HEK293 (cell line): ENCODE data around the gene OR5M10.

ENCODE experiments used
- CTCF ChIA-PET: fragments of 350-600 bp; formaldehyde crosslinking; extraction: SDS; loops from one replicate; lab custom pipeline; 2021; ENCODE audit warnings: antibody characterized with exemption; lab: Yijun Ruan, JAX
- POLR2A ChIA-PET: fragments of 300-600 bp; formaldehyde crosslinking; extraction: SDS; loops from one replicate; lab custom pipeline; 2020; ENCODE audit warnings: antibody characterized with exemption, inconsistent platforms; lab: Yijun Ruan, JAX
- H3K27ac ChIP-seq: fragments of 200-500 bp; sonication (Bioruptor generic); 2 replicates; pipeline ENCODE4 v1.5.1; 2014; ENCODE audit warnings: low read depth, low read length, control low read depth, inconsistent platforms; ENCODE audit errors: extremely low read depth
- H3K36me3 ChIP-seq, 2 experiments: fragments of 200-500 bp in 1 of 2; sonication (Bioruptor generic) in 1 of 2; 1 replicate in 1 of 2; 2 replicates in 1 of 2; pipeline ENCODE4 v1.5.1; 2014 to 2017; ENCODE audit warnings: inconsistent platforms in 2 of 2, low read length in 2 of 2; ENCODE audit not compliant: control insufficient read depth in 2 of 2, insufficient read depth in 1 of 2
- H3K4me1 ChIP-seq: fragments of 200-500 bp; sonication (Bioruptor generic); 2 replicates; pipeline ENCODE4 v1.5.1; 2014; ENCODE audit warnings: mild to moderate bottlenecking, low read length, inconsistent platforms; ENCODE audit not compliant: control insufficient read depth, insufficient read depth
- H3K4me3 ChIP-seq: 2 replicates; pipeline ENCODE4 v1.5.1; 2011; ENCODE audit warnings: low read depth, mild to moderate bottlenecking, control low read depth, low read length, moderate library complexity
- H3K9me3 ChIP-seq: fragments of 200-500 bp; sonication (Bioruptor generic); 2 replicates; pipeline ENCODE4 v1.5.1; 2014; ENCODE audit warnings: low read depth, low read length, inconsistent platforms; ENCODE audit not compliant: control insufficient read depth, insufficient read depth
- CTCF ChIP-seq: fragments of 450-650 bp; formaldehyde crosslinking; IDR thresholded peaks from 2 replicates; pipeline ENCODE4 v1.5.1; 2016; ENCODE audit warnings: missing biosample characterization, missing genetic modification characterization
- GFI1B ChIP-seq: fragments of 450-650 bp; formaldehyde crosslinking; IDR thresholded peaks from 2 replicates; pipeline ENCODE4 v1.5.1; 2016; ENCODE audit warnings: missing biosample characterization, missing genetic modification characterization
- HOXD13 ChIP-seq: sonication (generic); formaldehyde crosslinking; IDR thresholded peaks from 2 replicates; pipeline ENCODE4 v1.8.0; 2022; ENCODE audit warnings: missing genetic modification reagents, borderline replicate concordance
- TRIM28 ChIP-seq: IDR thresholded peaks from 2 replicates; pipeline ENCODE4 v1.6.1; 2011; ENCODE audit warnings: low read length, control low read depth, borderline replicate concordance
- ZBTB1 ChIP-seq: fragments of 450-650 bp; formaldehyde crosslinking; IDR thresholded peaks from 2 replicates; pipeline ENCODE4 v1.5.1; 2016; ENCODE audit warnings: missing biosample characterization, missing genetic modification characterization
- ZEB2 ChIP-seq: fragments of 450-650 bp; formaldehyde crosslinking; IDR thresholded peaks from 2 replicates; pipeline ENCODE4 v1.5.1; 2016; ENCODE audit warnings: missing biosample characterization, missing genetic modification characterization
- ZNF10 ChIP-seq: fragments of 450-650 bp; formaldehyde crosslinking; IDR thresholded peaks from 2 replicates; pipeline ENCODE4 v1.5.1; 2017; ENCODE audit warnings: missing biosample characterization, missing genetic modification characterization
- ZNF138 ChIP-seq: fragments of 450-650 bp; formaldehyde crosslinking; IDR thresholded peaks from 2 replicates; pipeline ENCODE4 v1.5.1; 2016; ENCODE audit warnings: missing biosample characterization, missing genetic modification characterization, borderline replicate concordance
- ZNF157 ChIP-seq: fragments of 450-650 bp; formaldehyde crosslinking; IDR thresholded peaks from 2 replicates; pipeline ENCODE4 v1.5.1; 2016; ENCODE audit warnings: missing biosample characterization, missing genetic modification characterization
- ZNF169 ChIP-seq: fragments of 450-650 bp; formaldehyde crosslinking; IDR thresholded peaks from 2 replicates; pipeline ENCODE4 v1.5.1; 2016; ENCODE audit warnings: missing biosample characterization, missing genetic modification characterization
- ZNF221 ChIP-seq: fragments of 450-650 bp; formaldehyde crosslinking; IDR thresholded peaks from 2 replicates; pipeline ENCODE4 v1.5.1; 2017; ENCODE audit warnings: missing biosample characterization, missing genetic modification characterization, borderline replicate concordance
- ZNF223 ChIP-seq: fragments of 450-650 bp; formaldehyde crosslinking; IDR thresholded peaks from 2 replicates; pipeline ENCODE4 v1.5.1; 2016; ENCODE audit warnings: missing biosample characterization, missing genetic modification characterization
- ZNF398 ChIP-seq: fragments of 450-650 bp; formaldehyde crosslinking; IDR thresholded peaks from 2 replicates; pipeline ENCODE4 v1.5.1; 2017; ENCODE audit warnings: missing biosample characterization, missing genetic modification characterization
- ZNF558 ChIP-seq: fragments of 450-650 bp; formaldehyde crosslinking; IDR thresholded peaks from 2 replicates; pipeline ENCODE4 v1.5.1; 2016; ENCODE audit warnings: missing biosample characterization, missing genetic modification characterization
- ZNF626 ChIP-seq: fragments of 450-650 bp; sonication (Bioruptor Pico); formaldehyde crosslinking; IDR thresholded peaks from 2 replicates; pipeline ENCODE4 v1.5.1; 2018; ENCODE audit warnings: missing biosample characterization, missing genetic modification characterization, inconsistent platforms
- ZNF658 ChIP-seq: fragments of 450-650 bp; formaldehyde crosslinking; IDR thresholded peaks from 2 replicates; pipeline ENCODE4; 2016; ENCODE audit warnings: missing biosample characterization, missing genetic modification characterization
- ZNF837 ChIP-seq: fragments of 450-650 bp; formaldehyde crosslinking; IDR thresholded peaks from 2 replicates; pipeline ENCODE4 v1.5.1; 2016; ENCODE audit warnings: missing biosample characterization, missing genetic modification characterization
- ZSCAN18 ChIP-seq: fragments of 450-650 bp; formaldehyde crosslinking; IDR thresholded peaks from 2 replicates; pipeline ENCODE4 v1.5.1; 2016; ENCODE audit warnings: missing biosample characterization, missing genetic modification characterization
- ZSCAN23 ChIP-seq: fragments of 450-650 bp; formaldehyde crosslinking; IDR thresholded peaks from 2 replicates; pipeline ENCODE4 v1.5.1; 2016; ENCODE audit warnings: missing biosample characterization, missing genetic modification characterization
- ZSCAN4 ChIP-seq: fragments of 450-650 bp; formaldehyde crosslinking; IDR thresholded peaks from 2 replicates; pipeline ENCODE4 v1.5.1; 2017; ENCODE audit warnings: missing biosample characterization, missing genetic modification characterization
- ZSCAN5A ChIP-seq: fragments of 450-650 bp; formaldehyde crosslinking; IDR thresholded peaks from 2 replicates; pipeline ENCODE4 v1.5.1; 2016; ENCODE audit warnings: missing biosample characterization, missing genetic modification characterization
- TF ChIP-seq, protein P1 (sequence below): fragments of 450-650 bp; formaldehyde crosslinking; IDR thresholded peaks from 2 replicates; pipeline ENCODE4 v1.5.1; 2016; ENCODE audit warnings: missing biosample characterization, missing genetic modification characterization
- TF ChIP-seq, protein P2 (sequence below): fragments of 450-650 bp; formaldehyde crosslinking; IDR thresholded peaks from 2 replicates; pipeline ENCODE4 v1.5.0; 2017; ENCODE audit warnings: missing biosample characterization, missing genetic modification characterization, borderline replicate concordance

Gene OR5M10

GRCh38 chr11:56577621-56578020, at the start of gene OR5M10:
Gene OR5M10 (minus strand): TSS chr11:56577721. CDS start chr11:56577721, 0 bp downstream.
- Histone ChIP-seq H3K27ac (no peak within 1 kb of the TSS), H3K9me3 (no peaks in the 10 kb centered on the region), H3K36me3 (no peaks in the 10 kb centered on the region), H3K4me1 (no peaks in the 10 kb centered on the region), H3K4me3 (no peak within 1 kb of the TSS)
- ChIA-PET CTCF (no interaction called here), POLR2A (no interaction called here)
- TF ChIP-seq GFI1B (tag by site-specific recombination) (no peak), ZNF626 (tag by site-specific recombination) (no peak), ZNF223 (no peak), ZNF558 (tag by site-specific recombination) (no peak), ZNF658 (tag by site-specific recombination) (no peak), ZNF10 (no peak), ZSCAN18 (tag by site-specific recombination) (no peak), ZNF157 (tag by site-specific recombination) (no peak), ZSCAN5A (tag by site-specific recombination) (no peak), ZSCAN23 (tag by site-specific recombination) (no peak), ZNF837 (tag by site-specific recombination) (no peak), TRIM28 (no peak), ZNF138 (no peak), ZNF169 (tag by site-specific recombination) (no peak), HOXD13 (no peak), CTCF (no peak), ZNF398 (tag by site-specific recombination) (no peak)
- TF ChIP-seq, protein P1, sequence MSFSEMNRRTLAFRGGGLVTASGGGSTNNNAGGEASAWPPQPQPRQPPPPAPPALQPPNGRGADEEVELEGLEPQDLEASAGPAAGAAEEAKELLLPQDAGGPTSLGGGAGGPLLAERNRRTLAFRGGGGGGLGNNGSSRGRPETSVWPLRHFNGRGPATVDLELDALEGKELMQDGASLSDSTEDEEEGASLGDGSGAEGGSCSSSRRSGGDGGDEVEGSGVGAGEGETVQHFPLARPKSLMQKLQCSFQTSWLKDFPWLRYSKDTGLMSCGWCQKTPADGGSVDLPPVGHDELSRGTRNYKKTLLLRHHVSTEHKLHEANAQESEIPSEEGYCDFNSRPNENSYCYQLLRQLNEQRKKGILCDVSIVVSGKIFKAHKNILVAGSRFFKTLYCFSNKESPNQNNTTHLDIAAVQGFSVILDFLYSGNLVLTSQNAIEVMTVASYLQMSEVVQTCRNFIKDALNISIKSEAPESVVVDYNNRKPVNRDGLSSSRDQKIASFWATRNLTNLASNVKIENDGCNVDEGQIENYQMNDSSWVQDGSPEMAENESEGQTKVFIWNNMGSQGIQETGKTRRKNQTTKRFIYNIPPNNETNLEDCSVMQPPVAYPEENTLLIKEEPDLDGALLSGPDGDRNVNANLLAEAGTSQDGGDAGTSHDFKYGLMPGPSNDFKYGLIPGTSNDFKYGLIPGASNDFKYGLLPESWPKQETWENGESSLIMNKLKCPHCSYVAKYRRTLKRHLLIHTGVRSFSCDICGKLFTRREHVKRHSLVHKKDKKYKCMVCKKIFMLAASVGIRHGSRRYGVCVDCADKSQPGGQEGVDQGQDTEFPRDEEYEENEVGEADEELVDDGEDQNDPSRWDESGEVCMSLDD (tag by site-specific recombination): no peak

GRCh38 chr11:56625946-56626345, 48.4 kb upstream of the OR5M10 start:
- ChIA-PET CTCF (interaction anchor here (0.6 to 3.3 kb wide), 4 partner anchors 153 to 627 kb away, joined by 3 to 12 read pairs (median 4); no protein-coding TSS in a partner anchor), POLR2A (no interaction called here)
- no peaks in the 10 kb centered on the region for H3K9me3 ChIP-seq
- no peak for TF ChIP-seq ZBTB1 (tag by site-specific recombination)
- TF ChIP-seq ZSCAN4 (tag by site-specific recombination): no peak
- no peak for TF ChIP-seq ZNF221 (tag by site-specific recombination)
- no peak for TF ChIP-seq ZEB2
- TF ChIP-seq ZNF837 (tag by site-specific recombination): no peak
- TF ChIP-seq, protein P2, sequence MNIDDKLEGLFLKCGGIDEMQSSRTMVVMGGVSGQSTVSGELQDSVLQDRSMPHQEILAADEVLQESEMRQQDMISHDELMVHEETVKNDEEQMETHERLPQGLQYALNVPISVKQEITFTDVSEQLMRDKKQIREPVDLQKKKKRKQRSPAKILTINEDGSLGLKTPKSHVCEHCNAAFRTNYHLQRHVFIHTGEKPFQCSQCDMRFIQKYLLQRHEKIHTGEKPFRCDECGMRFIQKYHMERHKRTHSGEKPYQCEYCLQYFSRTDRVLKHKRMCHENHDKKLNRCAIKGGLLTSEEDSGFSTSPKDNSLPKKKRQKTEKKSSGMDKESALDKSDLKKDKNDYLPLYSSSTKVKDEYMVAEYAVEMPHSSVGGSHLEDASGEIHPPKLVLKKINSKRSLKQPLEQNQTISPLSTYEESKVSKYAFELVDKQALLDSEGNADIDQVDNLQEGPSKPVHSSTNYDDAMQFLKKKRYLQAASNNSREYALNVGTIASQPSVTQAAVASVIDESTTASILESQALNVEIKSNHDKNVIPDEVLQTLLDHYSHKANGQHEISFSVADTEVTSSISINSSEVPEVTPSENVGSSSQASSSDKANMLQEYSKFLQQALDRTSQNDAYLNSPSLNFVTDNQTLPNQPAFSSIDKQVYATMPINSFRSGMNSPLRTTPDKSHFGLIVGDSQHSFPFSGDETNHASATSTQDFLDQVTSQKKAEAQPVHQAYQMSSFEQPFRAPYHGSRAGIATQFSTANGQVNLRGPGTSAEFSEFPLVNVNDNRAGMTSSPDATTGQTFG (tag by site-specific recombination): no peak

More at GRCh38 chr11:56625946-56626345, 48.4 kb upstream of the OR5M10 start:
- H3K27ac ChIP-seq: no peak overlapping the region
- no peaks in the 10 kb centered on the region for H3K4me1 ChIP-seq
- H3K4me3 ChIP-seq: no peak overlapping the region
- H3K36me3 ChIP-seq: no peaks in the 10 kb centered on the region
